Fibroblast of mammary gland (primary cell): ENCODE measurements around the gene C10orf105.

Source experiments
- DNase-seq: peaks from one replicate; pipeline ENCODE4 v3.0.0-alpha.2; 2010; ENCODE audit warnings: low read depth
- H3K4me3 ChIP-seq: 2 replicates; pipeline ENCODE4 v1.5.1; 2011; ENCODE audit warnings: low read depth, mild to moderate bottlenecking, low read length, moderate library complexity; ENCODE audit not compliant: control insufficient read depth
- CTCF ChIP-seq: conservative IDR thresholded peaks from 2 replicates; pipeline ENCODE4 v1.5.1; 2011; ENCODE audit warnings: low read depth, low read length, inconsistent platforms; ENCODE audit not compliant: control insufficient read depth, insufficient read depth

C10orf105 gene

GRCh38 chr10:71717056-71717455, 2.5 kb downstream of the C10orf105 start:
- no peak for TF ChIP-seq CTCF
- DNase-seq, result no peak

GRCh38 chr10:71716426-71716825, 3.2 kb downstream of the C10orf105 start:
- DNase-seq, result no peak
- H3K4me3 ChIP-seq, result no peak overlapping the region
- no peak for TF ChIP-seq CTCF

More at GRCh38 chr10:71717056-71717455, 2.5 kb downstream of the C10orf105 start:
- H3K4me3 ChIP-seq, result no peak overlapping the region

DNA sequence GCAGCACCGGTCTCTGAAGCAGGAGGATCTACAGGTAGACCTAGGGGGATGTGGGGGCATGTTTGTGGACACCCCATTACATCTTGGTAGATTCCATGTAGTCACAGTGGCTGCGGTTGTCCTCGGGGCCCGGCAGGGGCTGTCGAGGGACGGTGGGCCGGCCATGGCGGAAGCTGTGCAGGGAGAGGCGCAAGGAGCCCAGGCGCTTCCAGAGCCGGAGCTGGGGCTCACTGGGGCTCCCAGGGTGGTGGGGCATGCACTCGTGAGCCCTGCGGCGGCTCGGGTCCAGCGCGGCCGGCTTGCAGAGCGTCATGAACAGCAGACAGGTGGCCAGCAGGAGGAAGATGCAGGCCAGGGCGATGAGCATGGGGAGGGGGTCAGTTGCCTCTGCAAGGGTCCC, 3.7 kb downstream of the C10orf105 start:
- DNase-seq, result no peak
- no peak for TF ChIP-seq CTCF
- H3K4me3 ChIP-seq, result no peak overlapping the region

DNA sequence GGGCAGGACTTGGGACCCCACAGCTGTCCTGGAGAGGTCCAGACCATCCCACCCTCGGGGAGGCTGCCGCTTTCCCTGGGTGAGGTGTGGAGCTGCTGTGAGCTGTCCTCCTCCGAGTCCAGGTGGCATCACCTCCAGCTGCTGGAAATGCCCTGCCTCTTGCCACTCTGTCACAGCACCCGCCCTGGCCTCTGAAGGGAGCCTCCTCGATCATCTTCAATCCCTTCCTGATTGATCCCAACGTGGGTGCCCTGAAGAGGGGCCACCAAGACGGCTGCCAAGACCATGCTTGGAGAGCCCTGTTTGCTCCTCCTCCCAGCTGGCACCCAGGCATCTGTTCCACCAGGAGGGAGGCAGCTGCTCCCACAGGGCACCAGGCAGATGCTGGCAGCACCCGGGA, 4.6 kb downstream of the C10orf105 start:
- no peak for DNase-seq
- no peak for TF ChIP-seq CTCF
- no peak overlapping the region for H3K4me3 ChIP-seq

DNA sequence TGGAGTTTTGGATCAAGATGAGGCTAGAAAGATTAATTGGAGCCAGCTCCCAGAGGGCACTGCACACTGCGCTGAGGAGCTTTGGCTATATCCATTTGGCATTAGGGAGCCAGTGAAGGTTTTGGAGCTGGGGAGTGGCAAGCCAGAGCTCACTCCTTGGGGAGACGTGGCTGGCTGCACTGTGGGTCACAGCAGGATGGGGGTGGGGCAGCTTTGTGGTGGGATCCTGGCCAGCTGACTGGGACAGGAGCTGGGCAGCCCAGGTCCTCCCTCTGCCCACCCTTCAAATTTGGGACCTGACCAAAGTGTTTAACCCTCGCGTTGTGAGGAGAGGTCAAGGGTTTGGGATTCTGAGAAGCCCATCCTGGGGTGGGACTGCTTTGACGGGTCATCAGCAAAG, 5.0 kb downstream of the C10orf105 start:
- no peak for TF ChIP-seq CTCF
- no peak for DNase-seq
- no peak overlapping the region for H3K4me3 ChIP-seq

GRCh38 chr10:71714031-71714410, 5.6 kb downstream of the C10orf105 start:
- H3K4me3 ChIP-seq, result no peak overlapping the region
- no peak for TF ChIP-seq CTCF
- no peak for DNase-seq
